HCT116 (cell line): Measurements from ENCODE around the gene BTBD6.

Experiments
- EZH2 ChIP-seq: fragments of 200-600 bp; sonication (generic); IDR thresholded peaks from 2 replicates; pipeline ENCODE4 v1.6.1; 2017; ENCODE audit warnings: antibody characterized with exemption, mixed run types
- YY1 ChIP-seq: IDR thresholded peaks from 2 replicates; pipeline ENCODE4 v1.6.1; 2011; ENCODE audit warnings: low read length, low read depth, moderate library complexity, mild to moderate bottlenecking; ENCODE audit not compliant: insufficient replicate concordance; ENCODE audit errors: extremely low read depth
- TF ChIP-seq, protein P1 (sequence below), 3 experiments: fragments of 200-600 bp in 1 of 3; sonication (generic) in 1 of 3; IDR thresholded peaks in 2 of 3; conservative IDR thresholded peaks in 1 of 3; 2 replicates each; pipeline ENCODE4 v1.5.1; 2012 to 2017; ENCODE audit warnings: low read depth in 2 of 3, low read length in 2 of 3, antibody characterized with exemption in 1 of 3, borderline replicate concordance in 1 of 3, control low read depth in 1 of 3, mild to moderate bottlenecking in 1 of 3, mixed read lengths in 1 of 3, mixed run types in 1 of 3, moderate library complexity in 1 of 3; ENCODE audit not compliant: insufficient read depth in 1 of 3
- TF ChIP-seq, protein P2 (sequence below): IDR thresholded peaks from 2 replicates; pipeline ENCODE4 v1.6.1; 2012

DNA sequence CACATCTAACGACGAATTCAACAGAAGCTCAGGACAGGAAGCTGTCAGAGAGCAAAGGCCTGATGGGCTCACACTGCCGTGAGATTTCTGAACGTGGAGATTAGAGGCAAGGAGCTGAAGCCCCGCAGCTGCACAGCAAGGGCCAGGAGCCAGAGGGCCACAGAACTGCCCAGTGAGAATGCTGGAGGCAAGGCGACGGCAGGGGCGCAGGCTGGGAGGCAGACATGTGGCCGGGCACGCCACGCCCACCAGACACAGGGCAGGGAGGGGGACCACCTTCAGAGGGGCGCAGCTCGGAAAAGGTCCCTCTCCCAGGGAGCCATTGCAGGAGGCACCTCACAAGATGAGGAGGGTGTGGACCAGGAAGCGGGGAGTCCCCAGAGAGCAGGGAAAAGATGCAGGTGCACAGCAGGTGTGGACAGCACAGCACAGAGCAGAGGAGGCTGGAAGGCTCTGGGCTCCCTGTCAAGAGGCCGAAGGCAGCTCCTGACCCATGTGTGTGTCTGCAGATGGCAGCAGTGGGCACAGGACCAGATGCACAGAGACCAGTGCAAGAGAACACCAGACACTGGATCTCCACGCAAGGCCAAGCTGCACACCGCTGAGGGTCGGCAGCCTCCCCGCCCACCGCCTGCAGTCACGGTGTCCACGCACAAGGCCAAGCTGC is 23.0 kb downstream of the BTBD6 start:
- TF ChIP-seq, protein P1, sequence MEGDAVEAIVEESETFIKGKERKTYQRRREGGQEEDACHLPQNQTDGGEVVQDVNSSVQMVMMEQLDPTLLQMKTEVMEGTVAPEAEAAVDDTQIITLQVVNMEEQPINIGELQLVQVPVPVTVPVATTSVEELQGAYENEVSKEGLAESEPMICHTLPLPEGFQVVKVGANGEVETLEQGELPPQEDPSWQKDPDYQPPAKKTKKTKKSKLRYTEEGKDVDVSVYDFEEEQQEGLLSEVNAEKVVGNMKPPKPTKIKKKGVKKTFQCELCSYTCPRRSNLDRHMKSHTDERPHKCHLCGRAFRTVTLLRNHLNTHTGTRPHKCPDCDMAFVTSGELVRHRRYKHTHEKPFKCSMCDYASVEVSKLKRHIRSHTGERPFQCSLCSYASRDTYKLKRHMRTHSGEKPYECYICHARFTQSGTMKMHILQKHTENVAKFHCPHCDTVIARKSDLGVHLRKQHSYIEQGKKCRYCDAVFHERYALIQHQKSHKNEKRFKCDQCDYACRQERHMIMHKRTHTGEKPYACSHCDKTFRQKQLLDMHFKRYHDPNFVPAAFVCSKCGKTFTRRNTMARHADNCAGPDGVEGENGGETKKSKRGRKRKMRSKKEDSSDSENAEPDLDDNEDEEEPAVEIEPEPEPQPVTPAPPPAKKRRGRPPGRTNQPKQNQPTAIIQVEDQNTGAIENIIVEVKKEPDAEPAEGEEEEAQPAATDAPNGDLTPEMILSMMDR (IDR thresholded peaks at IDR 0.05 in 2 of 3, conservative IDR thresholded peaks at IDR 0.05 in 1 of 3; ENCODE audit: borderline replicate concordance in 1 of 3, insufficient read depth in 1 of 3, low read depth in 2 of 3, low read length in 2 of 3), result no peak
- TF ChIP-seq EZH2, result no peak
- TF ChIP-seq, protein P2, sequence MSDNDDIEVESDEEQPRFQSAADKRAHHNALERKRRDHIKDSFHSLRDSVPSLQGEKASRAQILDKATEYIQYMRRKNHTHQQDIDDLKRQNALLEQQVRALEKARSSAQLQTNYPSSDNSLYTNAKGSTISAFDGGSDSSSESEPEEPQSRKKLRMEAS, result no peak
- no peak for TF ChIP-seq YY1
